Body of pancreas (tissue), 4 donors: ENCODE results near the gene ZKSCAN4.

Source experiments
- CTCF ChIP-seq, 7 experiments: fragments of 450-650 bp in 4 of 7; fragments of 200-600 bp in 3 of 7; sonication (generic) in 3 of 7; IDR thresholded peaks; one replicate each; pipeline ENCODE4 v1.5.1; 2016 to 2019; ENCODE audit warnings: antibody characterized with exemption in 7 of 7
- POLR2A ChIP-seq, 3 donors: fragments of 450-650 bp; IDR thresholded peaks; one replicate each; pipeline ENCODE4 v1.6.1; 2016; ENCODE audit warnings: antibody characterized with exemption in 3 of 3, mild to moderate bottlenecking in 2 of 3

GRCh38 chr6:28239636-28240035 is 12.4 kb downstream of the ZKSCAN4 start:
- no peak for TF ChIP-seq POLR2A (IDR thresholded peaks at IDR 0.05)
- no peak for TF ChIP-seq CTCF (IDR thresholded peaks at IDR 0.05)
